D341Med (cell line): ENCODE data around the gene FCSK.

Experiments
- DNase-seq: peaks from one replicate; pipeline ENCODE4 v3.0.0; 2012; ENCODE audit warnings: low spot score

FCSK gene

GRCh38 chr16:70480127-70481105, 26.0 kb downstream of the FCSK start:
- peak; percentile 67 for DNase-seq

- no peak for DNase-seq
Observed at GRCh38 chr16:70481929-70482536, 27.6 kb downstream of the FCSK start.

GRCh38 chr16:70482624-70483023, 28.2 kb downstream of the FCSK start:
- DNase-seq: no peak

GRCh38 chr16:70483426-70483825, 29.0 kb downstream of the FCSK start:
- no peak for DNase-seq

GRCh38 chr16:70484867-70485266, 30.5 kb downstream of the FCSK start:
- DNase-seq: no peak

GRCh38 chr16:70490261-70490660, 35.9 kb downstream of the FCSK start:
- DNase-seq: peak; percentile 50

- DNase-seq: no peak
Observed at GRCh38 chr16:70493802-70494201, 39.4 kb downstream of the FCSK start.

- DNase-seq: no peak
Observed at GRCh38 chr16:70494202-70494770, 39.9 kb downstream of the FCSK start.

GRCh38 chr16:70494777-70495176, 40.4 kb downstream of the FCSK start:
- no peak for DNase-seq

- peak; percentile 71 for DNase-seq
Observed at GRCh38 chr16:70495425-70496182, 41.2 kb downstream of the FCSK start.

GRCh38 chr16:70496513-70496912, 42.1 kb downstream of the FCSK start:
- no peak for DNase-seq

GRCh38 chr16:70508752-70509151, 54.4 kb downstream of the FCSK start:
- DNase-seq: no peak

GRCh38 chr16:70510216-70510615, 55.8 kb downstream of the FCSK start:
- no peak for DNase-seq

GRCh38 chr16:70511833-70512232, 57.4 kb downstream of the FCSK start:
- no peak for DNase-seq

- DNase-seq: no peak
Observed at GRCh38 chr16:70512456-70512855, 58.1 kb downstream of the FCSK start.

- DNase-seq: no peak
Observed at GRCh38 chr16:70520612-70521297, 66.4 kb downstream of the FCSK start.

- no peak for DNase-seq
Observed at GRCh38 chr16:70522216-70523075, 68.1 kb downstream of the FCSK start.

GRCh38 chr16:70523076-70523742, 68.8 kb downstream of the FCSK start, which contains the start of gene COG4:
COG4 (minus strand) TSS chr16:70523554; CDS start chr16:70523543, 11 bp downstream.
- peak; percentile 90 for DNase-seq

GRCh38 chr16:70523743-70524398, 69.5 kb downstream of the FCSK start, which contains the start of gene SF3B3:
SF3B3 (plus strand) TSS chr16:70523816; CDS start chr16:70526657, 2,841 bp downstream.
- DNase-seq: peak; percentile 73
